ENCODE data around the gene CLPTM1. TPM values are rescaled to one million over a fixed set of nuclear protein-coding genes. Genes with fewer than 3 reads are reported as not detected.

The CLPTM1 gene
- polyA plus RNA-seq, 1 donor (not counting 4 experiments of a cell fraction or from before 2014, with no cell fraction given) = 44.6 TPM

DNA sequence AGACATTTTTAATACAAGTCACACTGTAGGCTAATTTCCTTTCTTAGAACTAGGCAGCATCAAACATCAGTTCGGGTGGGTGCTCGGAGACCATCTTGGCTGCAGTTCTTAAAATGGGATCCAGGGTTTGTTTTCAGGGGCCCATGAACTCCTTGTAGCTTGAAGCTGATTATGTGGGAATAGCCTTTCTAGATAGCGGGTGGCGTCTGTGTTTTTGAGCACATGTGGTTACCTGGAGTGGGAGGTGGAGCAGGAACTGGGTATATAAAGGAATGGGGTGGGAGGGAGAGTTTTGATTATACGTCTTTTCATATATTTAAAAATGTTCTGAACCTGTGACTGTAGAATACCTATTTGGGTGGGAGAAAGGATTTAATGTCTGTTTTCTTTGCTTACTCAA is 12.9 kb downstream of the CLPTM1 start:
- Histone ChIP-seq H3K4me2 (ENCODE audit: control insufficient read depth, extremely low read depth, insufficient read depth, low read depth, low read length) (no peak overlapping the region), H4K20me1 (ENCODE audit: control insufficient read depth, extremely low read depth, insufficient read depth, low read length) (no peaks in the 10 kb centered on the region), H3K9ac (ENCODE audit: control insufficient read depth, extremely low read depth, insufficient read depth, low read length) (no peak overlapping the region), H2AFZ (ENCODE audit: control insufficient read depth, low read length) (no peak overlapping the region), H3K4me1 (ENCODE audit: control insufficient read depth, extremely low read depth, insufficient read depth, low read length) (no peaks in the 10 kb centered on the region), H3K4me3 (ENCODE audit: control insufficient read depth in 2 of 3, extremely low read depth in 1 of 3, insufficient read depth in 2 of 3, low read depth in 1 of 3, low read length in 3 of 3) (no peak overlapping the region), H3K27me3 (ENCODE audit: control insufficient read depth, extremely low read depth, insufficient read depth, low read length) (no peaks in the 10 kb centered on the region), H3K79me2 (ENCODE audit: control insufficient read depth, insufficient read depth, low read length) (peaks cover 2% of the 10 kb centered on the region), H3K9me3 (ENCODE audit: control insufficient read depth, low read depth, low read length) (no peaks in the 10 kb centered on the region), H3K36me3 (ENCODE audit: control insufficient read depth in 2 of 2, extremely low read depth in 1 of 2, insufficient read depth in 2 of 2, low read length in 2 of 2) (peaks cover 2 to 15% of the 10 kb centered on the region in 2 experiments), H3K27ac (ENCODE audit: control insufficient read depth, insufficient read depth, low read length) (no peak overlapping the region), H3K9me1 (ENCODE audit: control insufficient read depth, extremely low read depth, insufficient read depth, low read length) (no peaks in the 10 kb centered on the region)
- dilution Hi-C loops (cut with MboI; ENCODE audit: extremely low pct_ligation_motif_present, low sequenced_read_pairs) = no loop called here
- no peak for FAIRE-seq
- TF ChIP-seq EZH2 (IDR thresholded peaks at IDR 0.05; ENCODE audit: low read length) = no peak
- TF ChIP-seq, protein P1, sequence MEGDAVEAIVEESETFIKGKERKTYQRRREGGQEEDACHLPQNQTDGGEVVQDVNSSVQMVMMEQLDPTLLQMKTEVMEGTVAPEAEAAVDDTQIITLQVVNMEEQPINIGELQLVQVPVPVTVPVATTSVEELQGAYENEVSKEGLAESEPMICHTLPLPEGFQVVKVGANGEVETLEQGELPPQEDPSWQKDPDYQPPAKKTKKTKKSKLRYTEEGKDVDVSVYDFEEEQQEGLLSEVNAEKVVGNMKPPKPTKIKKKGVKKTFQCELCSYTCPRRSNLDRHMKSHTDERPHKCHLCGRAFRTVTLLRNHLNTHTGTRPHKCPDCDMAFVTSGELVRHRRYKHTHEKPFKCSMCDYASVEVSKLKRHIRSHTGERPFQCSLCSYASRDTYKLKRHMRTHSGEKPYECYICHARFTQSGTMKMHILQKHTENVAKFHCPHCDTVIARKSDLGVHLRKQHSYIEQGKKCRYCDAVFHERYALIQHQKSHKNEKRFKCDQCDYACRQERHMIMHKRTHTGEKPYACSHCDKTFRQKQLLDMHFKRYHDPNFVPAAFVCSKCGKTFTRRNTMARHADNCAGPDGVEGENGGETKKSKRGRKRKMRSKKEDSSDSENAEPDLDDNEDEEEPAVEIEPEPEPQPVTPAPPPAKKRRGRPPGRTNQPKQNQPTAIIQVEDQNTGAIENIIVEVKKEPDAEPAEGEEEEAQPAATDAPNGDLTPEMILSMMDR (optimal IDR thresholded peaks at IDR 0.05 in 1 of 3, IDR thresholded peaks at IDR 0.05 in 1 of 3, conservative IDR thresholded peaks at IDR 0.05 in 1 of 3; ENCODE audit: extremely low read depth in 1 of 3, insufficient read depth in 2 of 3, low read length in 3 of 3) = no peak
- DNase-seq (ENCODE audit: low read depth, low spot score) = no peak

DNA sequence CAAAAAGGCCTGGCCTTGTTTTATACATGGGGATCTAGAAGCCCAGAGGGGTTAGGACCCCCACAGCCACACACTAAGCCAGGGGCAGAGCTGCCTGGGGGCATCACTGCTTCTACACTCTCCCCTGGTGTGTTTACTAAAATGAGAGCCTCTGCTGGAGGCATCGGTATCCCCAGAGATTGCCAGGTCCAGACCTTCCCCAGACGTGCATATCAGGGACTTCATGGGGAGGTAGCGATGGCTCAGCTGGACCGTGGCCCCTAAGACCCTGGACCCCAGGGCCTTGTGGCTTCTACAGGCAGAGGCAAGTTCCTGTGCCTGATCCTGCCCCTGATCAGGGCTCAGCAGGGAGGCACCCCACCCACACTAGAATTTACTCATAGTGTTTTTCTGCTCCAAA is 13.5 kb downstream of the CLPTM1 start:
- dilution Hi-C loops (cut with MboI; ENCODE audit: extremely low pct_ligation_motif_present, low sequenced_read_pairs) = no loop called here
- H3K36me3 ChIP-seq (ENCODE audit: control insufficient read depth in 2 of 2, extremely low read depth in 1 of 2, insufficient read depth in 2 of 2, low read length in 2 of 2) = peaks cover 4 to 19% of the 10 kb centered on the region in 2 experiments
- H3K27ac ChIP-seq (ENCODE audit: control insufficient read depth, insufficient read depth, low read length) = no peak overlapping the region
- no peak overlapping the region for H3K4me3 ChIP-seq (ENCODE audit: control insufficient read depth in 2 of 3, extremely low read depth in 1 of 3, insufficient read depth in 2 of 3, low read depth in 1 of 3, low read length in 3 of 3)
- H3K79me2 ChIP-seq (ENCODE audit: control insufficient read depth, insufficient read depth, low read length) = peaks cover 2% of the 10 kb centered on the region
- no peaks in the 10 kb centered on the region for H3K9me1 ChIP-seq (ENCODE audit: control insufficient read depth, extremely low read depth, insufficient read depth, low read length)
- TF ChIP-seq, protein P1 (optimal IDR thresholded peaks at IDR 0.05 in 1 of 3, IDR thresholded peaks at IDR 0.05 in 1 of 3, conservative IDR thresholded peaks at IDR 0.05 in 1 of 3; ENCODE audit: extremely low read depth in 1 of 3, insufficient read depth in 2 of 3, low read length in 3 of 3) = no peak
- no peak for TF ChIP-seq EZH2 (IDR thresholded peaks at IDR 0.05; ENCODE audit: low read length)
- H3K4me1 ChIP-seq (ENCODE audit: control insufficient read depth, extremely low read depth, insufficient read depth, low read length) = no peaks in the 10 kb centered on the region
- no peaks in the 10 kb centered on the region for H4K20me1 ChIP-seq (ENCODE audit: control insufficient read depth, extremely low read depth, insufficient read depth, low read length)
- H2AFZ ChIP-seq (ENCODE audit: control insufficient read depth, low read length) = no peak overlapping the region
- FAIRE-seq (no peak), DNase-seq (ENCODE audit: low read depth, low spot score) (no peak)
- H3K4me2 ChIP-seq (ENCODE audit: control insufficient read depth, extremely low read depth, insufficient read depth, low read depth, low read length) = no peak overlapping the region
- no peak overlapping the region for H3K9ac ChIP-seq (ENCODE audit: control insufficient read depth, extremely low read depth, insufficient read depth, low read length)
- H3K27me3 ChIP-seq (ENCODE audit: control insufficient read depth, extremely low read depth, insufficient read depth, low read length) = no peaks in the 10 kb centered on the region
- no peaks in the 10 kb centered on the region for H3K9me3 ChIP-seq (ENCODE audit: control insufficient read depth, low read depth, low read length)

All from keratinocyte (primary cell).